C4-2B (cell line): Measurements from ENCODE around the gene CREB5.

Experiments
- ZFX ChIP-seq: fragments of 450-650 bp; IDR thresholded peaks from 2 replicates; pipeline ENCODE4 v1.6.1; 2017
- TF ChIP-seq, protein P1 (sequence below): fragments of 450-650 bp; conservative IDR thresholded peaks from 2 replicates; pipeline ENCODE4 v1.5.1; 2017; ENCODE audit warnings: mild to moderate bottlenecking

DNA sequence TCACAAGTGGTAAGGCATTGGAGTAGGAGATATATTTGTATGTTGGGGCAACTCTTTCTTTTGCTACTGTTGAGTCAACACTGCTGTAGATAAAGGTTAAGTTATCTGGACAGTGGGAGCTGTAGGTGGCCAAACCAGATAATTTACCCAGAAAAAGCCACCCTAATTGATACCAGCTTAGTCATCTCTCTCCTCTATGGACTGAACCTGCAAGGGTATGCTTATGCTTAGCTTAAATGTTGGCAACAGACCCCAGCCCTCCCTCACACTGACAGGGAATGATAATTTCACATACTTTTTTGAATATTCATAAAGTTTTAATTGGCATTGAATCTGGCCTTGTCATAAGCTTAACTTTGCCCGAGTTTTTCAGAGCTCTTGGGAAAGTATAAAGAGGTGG, 66.3 kb downstream of the CREB5 start:
- TF ChIP-seq, protein P1, sequence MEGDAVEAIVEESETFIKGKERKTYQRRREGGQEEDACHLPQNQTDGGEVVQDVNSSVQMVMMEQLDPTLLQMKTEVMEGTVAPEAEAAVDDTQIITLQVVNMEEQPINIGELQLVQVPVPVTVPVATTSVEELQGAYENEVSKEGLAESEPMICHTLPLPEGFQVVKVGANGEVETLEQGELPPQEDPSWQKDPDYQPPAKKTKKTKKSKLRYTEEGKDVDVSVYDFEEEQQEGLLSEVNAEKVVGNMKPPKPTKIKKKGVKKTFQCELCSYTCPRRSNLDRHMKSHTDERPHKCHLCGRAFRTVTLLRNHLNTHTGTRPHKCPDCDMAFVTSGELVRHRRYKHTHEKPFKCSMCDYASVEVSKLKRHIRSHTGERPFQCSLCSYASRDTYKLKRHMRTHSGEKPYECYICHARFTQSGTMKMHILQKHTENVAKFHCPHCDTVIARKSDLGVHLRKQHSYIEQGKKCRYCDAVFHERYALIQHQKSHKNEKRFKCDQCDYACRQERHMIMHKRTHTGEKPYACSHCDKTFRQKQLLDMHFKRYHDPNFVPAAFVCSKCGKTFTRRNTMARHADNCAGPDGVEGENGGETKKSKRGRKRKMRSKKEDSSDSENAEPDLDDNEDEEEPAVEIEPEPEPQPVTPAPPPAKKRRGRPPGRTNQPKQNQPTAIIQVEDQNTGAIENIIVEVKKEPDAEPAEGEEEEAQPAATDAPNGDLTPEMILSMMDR, result no peak
- TF ChIP-seq ZFX, result no peak
